ENCODE measurements around the gene ZNF768. TPM values are rescaled to one million over a fixed set of nuclear protein-coding genes. Genes with fewer than 3 reads are reported as not detected.

ZNF768 gene
- total RNA-seq, 1 experiment from 2014 or later: 48.8 TPM

- Histone ChIP-seq H3K27ac (ENCODE audit: low read depth, low read length) (no peak overlapping the region), H3K9ac (ENCODE audit: low read length) (no peak overlapping the region), H3K4me2 (ENCODE audit: low read length) (no peak overlapping the region), H4K20me1 (ENCODE audit: insufficient read depth) (no peaks in the 10 kb centered on the region), H3K4me1 (ENCODE audit: control insufficient read depth in 1 of 2, insufficient read depth in 2 of 2, low read length in 2 of 2) (no peaks in the 10 kb centered on the region), H3K9me2 (ENCODE audit: insufficient read depth) (no peaks in the 10 kb centered on the region), H3K4me3 (replicated peaks in 1 of 2; ENCODE audit: low read depth in 1 of 2, low read length in 2 of 2) (no peak overlapping the region), H3K27me3 (ENCODE audit: insufficient read depth, low read length) (0 out of 2 replicates have a peak, but pooled peaks cover 5% of the 10 kb centered on the region), H3K79me2 (ENCODE audit: insufficient read depth, low read length) (no peaks in the 10 kb centered on the region), H3K36me3 (ENCODE audit: control insufficient read depth in 1 of 2, insufficient read depth in 2 of 2, low read length in 2 of 2) (no peaks in the 10 kb centered on the region), H2AFZ (ENCODE audit: low read depth, low read length, poor library complexity, severe bottlenecking) (no peak overlapping the region), H3K9me3 (ENCODE audit: control insufficient read depth in 1 of 2, insufficient read depth in 1 of 2, low read depth in 1 of 2, low read length in 2 of 2) (no peaks in the 10 kb centered on the region)
- intact Hi-C loops (cut with micrococcal nuclease): no loop called here
- RAD21 ChIA-PET (ENCODE audit: low non-redundant PET in 1 of 2, low total read pairs in 2 of 2, uncharacterized antibody in 2 of 2, unreplicated experiment in 2 of 2): no interaction called here
- ATAC-seq: no peak
- no TSS peak for BruUV-seq (replicated peaks)
- CTCF ChIA-PET: no interaction called here
- POLR2A ChIA-PET: no interaction called here
- no peak for TF ChIP-seq ZBTB33 (IDR thresholded peaks at IDR 0.05; ENCODE audit: extremely low read depth, insufficient replicate concordance, low read length)
- TF ChIP-seq ZFX (IDR thresholded peaks at IDR 0.05): no peak
- TF ChIP-seq ZNF274 (IDR thresholded peaks at IDR 0.05; ENCODE audit: low read depth, low read length): no peak
- TF ChIP-seq TCF7L2 (IDR thresholded peaks at IDR 0.05; ENCODE audit: borderline replicate concordance, extremely low read depth, insufficient read depth, insufficient read length): no peak
- no peak for TF ChIP-seq EZH2phosphoT487 (IDR thresholded peaks at IDR 0.05; ENCODE audit: borderline replicate concordance)
- TF ChIP-seq ELF1 (IDR thresholded peaks at IDR 0.05; ENCODE audit: borderline replicate concordance, low read depth): no peak
- no peak for TF ChIP-seq SP1 (IDR thresholded peaks at IDR 0.05; ENCODE audit: low read depth)
- no peak for TF ChIP-seq CTCF (IDR thresholded peaks at IDR 0.05 in 2 of 3, conservative IDR thresholded peaks at IDR 0.05 in 1 of 3; ENCODE audit: borderline replicate concordance in 1 of 3, insufficient read depth in 1 of 3, low read depth in 2 of 3, low read length in 2 of 3)
- no peak for TF ChIP-seq MAX (IDR thresholded peaks at IDR 0.05)
- no peak for TF ChIP-seq POLR2AphosphoS5 (IDR thresholded peaks at IDR 0.05; ENCODE audit: low read depth, low read length)
- TF ChIP-seq CEBPB (IDR thresholded peaks at IDR 0.05; ENCODE audit: low read depth): no peak
- TF ChIP-seq EZH2 (IDR thresholded peaks at IDR 0.05): no peak
- TF ChIP-seq YY1 (IDR thresholded peaks at IDR 0.05; ENCODE audit: extremely low read depth, insufficient replicate concordance, low read depth, low read length): no peak
- no peak for TF ChIP-seq REST (IDR thresholded peaks at IDR 0.05; ENCODE audit: low read depth)
- TF ChIP-seq POLR2A (IDR thresholded peaks at IDR 0.05; ENCODE audit: borderline replicate concordance, extremely low read depth, insufficient read depth, insufficient read length): no peak
- no peak for TF ChIP-seq RAD21 (IDR thresholded peaks at IDR 0.05; ENCODE audit: low read depth)
- no peak for TF ChIP-seq EGR1 (IDR thresholded peaks at IDR 0.05; ENCODE audit: low read depth)
- DNase-seq (ENCODE audit: low read depth, low spot score): no peak
Measured at GRCh38 chr16:30476991-30477390, 49.4 kb downstream of the ZNF768 start.
